ENCODE measurements around the gene MMRN2. TPM values are rescaled to one million over a fixed set of nuclear protein-coding genes. Genes with fewer than 3 reads are reported as not detected.

Gene MMRN2
- total RNA-seq, 4 donors from 2014 or later = 27.6 to 81.2 (median 61.9) TPM

DNA sequence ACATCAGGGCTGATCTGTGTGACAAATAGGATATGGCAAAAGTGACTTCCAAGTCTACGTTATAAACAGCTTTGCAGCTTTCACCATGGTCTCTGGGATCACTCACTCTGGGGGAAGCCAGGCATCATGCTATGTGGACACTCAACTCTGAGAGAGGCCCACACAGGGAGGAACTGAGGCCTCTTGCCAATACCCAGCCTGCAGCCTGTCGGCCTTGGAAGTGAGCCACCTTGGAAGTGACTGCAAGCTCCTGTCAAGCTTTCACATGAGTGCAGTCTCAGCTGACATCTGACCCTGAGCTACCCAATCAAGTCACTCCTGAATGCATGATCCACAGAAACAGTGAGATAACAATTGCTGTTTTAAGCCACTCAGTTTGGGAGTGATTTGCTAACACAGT lies 56.5 kb downstream of the MMRN2 start:
- Histone ChIP-seq H3K9me3 (peaks cover 0 to 2% (median 0%) of the 10 kb centered on the region in 4 donors), H3K36me3 (peaks cover 0 to 53% (median 0%) of the 10 kb centered on the region in 3 donors), H3K4me1 (peaks cover 0 to 19% (median 0%) of the 10 kb centered on the region in 4 donors), H3K4me3 (no peak overlapping the region), H3K27me3 (no peaks in the 10 kb centered on the region), H3K27ac (no peak overlapping the region)
- 30 to 36% methylated on average over 2 of the region's 2 CpGs for WGBS, 2 donors
- no peak for DNase-seq (ENCODE audit: low spot score in 2 of 2)
- TF ChIP-seq POLR2A (IDR thresholded peaks at IDR 0.05) (no peak), EP300 (IDR thresholded peaks at IDR 0.05) (no peak)
- TF ChIP-seq, protein P1, sequence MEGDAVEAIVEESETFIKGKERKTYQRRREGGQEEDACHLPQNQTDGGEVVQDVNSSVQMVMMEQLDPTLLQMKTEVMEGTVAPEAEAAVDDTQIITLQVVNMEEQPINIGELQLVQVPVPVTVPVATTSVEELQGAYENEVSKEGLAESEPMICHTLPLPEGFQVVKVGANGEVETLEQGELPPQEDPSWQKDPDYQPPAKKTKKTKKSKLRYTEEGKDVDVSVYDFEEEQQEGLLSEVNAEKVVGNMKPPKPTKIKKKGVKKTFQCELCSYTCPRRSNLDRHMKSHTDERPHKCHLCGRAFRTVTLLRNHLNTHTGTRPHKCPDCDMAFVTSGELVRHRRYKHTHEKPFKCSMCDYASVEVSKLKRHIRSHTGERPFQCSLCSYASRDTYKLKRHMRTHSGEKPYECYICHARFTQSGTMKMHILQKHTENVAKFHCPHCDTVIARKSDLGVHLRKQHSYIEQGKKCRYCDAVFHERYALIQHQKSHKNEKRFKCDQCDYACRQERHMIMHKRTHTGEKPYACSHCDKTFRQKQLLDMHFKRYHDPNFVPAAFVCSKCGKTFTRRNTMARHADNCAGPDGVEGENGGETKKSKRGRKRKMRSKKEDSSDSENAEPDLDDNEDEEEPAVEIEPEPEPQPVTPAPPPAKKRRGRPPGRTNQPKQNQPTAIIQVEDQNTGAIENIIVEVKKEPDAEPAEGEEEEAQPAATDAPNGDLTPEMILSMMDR (IDR thresholded peaks at IDR 0.05) = no peak

DNA sequence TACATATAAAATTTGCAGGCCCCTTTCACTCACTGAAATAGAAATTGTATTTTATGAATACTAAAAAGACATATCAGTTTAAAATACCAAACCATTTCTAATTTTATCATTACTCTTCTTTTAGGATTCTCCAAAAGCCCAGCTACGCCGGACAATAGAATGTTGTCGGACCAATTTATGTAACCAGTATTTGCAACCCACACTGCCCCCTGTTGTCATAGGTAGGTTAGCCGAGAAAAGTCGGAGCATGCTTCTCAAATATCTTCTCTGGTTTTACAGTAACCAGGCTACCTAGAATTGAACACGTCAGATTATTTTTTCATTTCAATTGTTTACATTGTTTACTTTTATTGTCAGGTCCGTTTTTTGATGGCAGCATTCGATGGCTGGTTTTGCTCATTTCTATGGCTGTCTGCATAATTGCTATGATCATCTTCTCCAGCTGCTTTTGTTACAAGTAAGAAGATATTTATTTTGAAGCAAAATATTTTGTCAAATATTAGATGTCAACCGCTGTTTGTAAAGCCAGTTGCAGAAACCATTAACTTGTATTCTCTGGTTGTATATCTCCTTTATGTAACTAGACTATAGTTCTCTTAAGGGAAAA lies 57.6 kb downstream of the MMRN2 start:
- TF ChIP-seq EP300 (IDR thresholded peaks at IDR 0.05) (peak in 1 of 2 donors; percentile 48), POLR2A (IDR thresholded peaks at IDR 0.05) (no peak)
- TF ChIP-seq, protein P1 (IDR thresholded peaks at IDR 0.05) = peak; percentile 71 to 81 (median 72)
- H3K27me3 ChIP-seq = no peaks in the 10 kb centered on the region
- no peak overlapping the region for H3K27ac ChIP-seq
- peak; percentile 58 to 91 for DNase-seq (ENCODE audit: low spot score in 2 of 2)
- no peaks in the 10 kb centered on the region for H3K9me3 ChIP-seq
- H3K36me3 ChIP-seq = peaks cover 0 to 45% (median 0%) of the 10 kb centered on the region in 3 donors
- 14 to 18% methylated on average over 9 of the region's 9 CpGs for WGBS, 2 donors
- no peak overlapping the region for H3K4me3 ChIP-seq
- peaks cover 0 to 19% (median 0%) of the 10 kb centered on the region in 4 donors for H3K4me1 ChIP-seq

DNA sequence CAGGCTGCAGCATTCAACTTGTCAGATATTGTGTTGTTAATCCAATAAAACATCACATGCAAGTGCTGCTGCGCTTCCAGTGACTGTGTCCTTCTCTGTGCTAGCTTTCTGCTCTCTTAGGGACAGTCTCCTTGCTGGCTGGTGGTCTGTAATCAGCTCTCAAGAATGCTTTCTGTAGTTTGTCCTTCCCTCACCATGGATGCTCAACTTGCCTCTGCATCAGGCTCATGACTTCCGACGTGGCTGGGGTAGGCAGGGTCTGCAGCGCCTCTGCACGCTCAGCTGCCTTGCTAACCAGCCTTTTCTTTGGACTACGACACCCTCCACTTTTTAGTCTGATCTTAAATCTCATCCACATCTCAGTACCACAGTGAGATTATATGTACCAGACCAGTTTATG lies 58.3 kb downstream of the MMRN2 start:
- Histone ChIP-seq H3K4me1 (peaks cover 0 to 19% (median 0%) of the 10 kb centered on the region in 4 donors), H3K4me3 (no peak overlapping the region), H3K27me3 (no peaks in the 10 kb centered on the region), H3K27ac (no peak overlapping the region), H3K36me3 (peaks cover 0 to 39% (median 0%) of the 10 kb centered on the region in 3 donors), H3K9me3 (no peaks in the 10 kb centered on the region)
- DNase-seq (ENCODE audit: low spot score in 2 of 2) = no peak
- WGBS, 2 donors = 63 to 66% methylated on average over 6 of the region's 6 CpGs
- TF ChIP-seq POLR2A (IDR thresholded peaks at IDR 0.05) (no peak), EP300 (IDR thresholded peaks at IDR 0.05) (no peak)
- TF ChIP-seq, protein P1 (IDR thresholded peaks at IDR 0.05) = no peak

DNA sequence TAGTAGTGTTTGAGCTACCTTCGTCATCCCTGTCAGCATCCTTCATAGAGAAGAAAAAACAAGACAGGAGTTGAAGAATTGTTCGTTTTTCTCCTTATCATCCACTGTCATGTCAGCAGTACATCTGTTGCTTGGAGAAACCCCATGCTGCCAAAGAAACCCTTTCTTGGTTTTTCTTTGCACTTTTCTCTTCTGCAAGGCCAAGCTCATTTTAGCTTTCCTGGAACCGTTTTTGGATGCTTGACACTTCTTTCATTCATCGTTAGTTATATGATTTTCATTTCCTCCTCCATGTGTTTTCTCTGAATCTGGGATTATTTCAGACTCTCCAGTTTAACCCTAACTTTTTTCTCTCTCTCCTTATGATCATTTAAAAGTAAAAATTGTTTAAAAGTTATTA lies 58.9 kb downstream of the MMRN2 start:
- 56 to 57% methylated on average over 4 of the region's 4 CpGs for WGBS, 2 donors
- Histone ChIP-seq H3K4me3 (no peak overlapping the region), H3K36me3 (peaks cover 0 to 39% (median 0%) of the 10 kb centered on the region in 3 donors), H3K4me1 (peaks cover 0 to 19% (median 0%) of the 10 kb centered on the region in 4 donors), H3K27ac (no peak overlapping the region), H3K9me3 (no peaks in the 10 kb centered on the region), H3K27me3 (no peaks in the 10 kb centered on the region)
- TF ChIP-seq POLR2A (IDR thresholded peaks at IDR 0.05) (no peak), EP300 (IDR thresholded peaks at IDR 0.05) (no peak)
- TF ChIP-seq, protein P1 (IDR thresholded peaks at IDR 0.05) = no peak
- no peak for DNase-seq (ENCODE audit: low spot score in 2 of 2)

DNA sequence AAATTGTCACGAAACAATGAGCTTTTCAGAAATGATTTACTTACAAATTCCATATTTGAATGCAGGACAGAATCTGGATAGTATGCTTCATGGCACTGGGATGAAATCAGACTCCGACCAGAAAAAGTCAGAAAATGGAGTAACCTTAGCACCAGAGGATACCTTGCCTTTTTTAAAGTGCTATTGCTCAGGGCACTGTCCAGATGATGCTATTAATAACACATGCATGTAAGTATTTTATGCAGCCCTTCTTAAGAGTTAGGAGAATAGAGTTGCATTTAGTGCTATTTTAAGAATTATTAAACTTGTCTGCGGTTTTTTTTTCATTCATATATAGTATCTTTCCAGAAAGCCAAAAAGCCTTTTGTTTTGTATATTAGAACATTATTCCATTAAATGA lies 67.4 kb downstream of the MMRN2 start:
- DNase-seq (ENCODE audit: low spot score in 2 of 2) = no peak
- 48 to 62% methylated on average over 3 of the region's 3 CpGs for WGBS, 2 donors
- H3K27ac ChIP-seq = no peak overlapping the region
- H3K9me3 ChIP-seq = no peaks in the 10 kb centered on the region
- peaks cover 0 to 21% (median 0%) of the 10 kb centered on the region in 3 donors for H3K36me3 ChIP-seq
- no peak overlapping the region for H3K4me3 ChIP-seq
- TF ChIP-seq POLR2A (IDR thresholded peaks at IDR 0.05) (no peak), EP300 (IDR thresholded peaks at IDR 0.05) (no peak)
- TF ChIP-seq, protein P1 (IDR thresholded peaks at IDR 0.05) = no peak
- H3K4me1 ChIP-seq = peaks cover 0 to 19% (median 7%) of the 10 kb centered on the region in 4 donors
- H3K27me3 ChIP-seq = no peaks in the 10 kb centered on the region
